HCT116 (cell line): ENCODE data around the gene SFXN4. TPM values are rescaled to one million over a fixed set of nuclear protein-coding genes. Genes with fewer than 3 reads are reported as not detected.

Experiments used
- ATAC-seq: fragments of 200-7000 bp; cut with Tn5 transposase; 2 replicates; pipeline ENCODE4 v1.9.1; 2020; ENCODE audit warnings: mild to moderate bottlenecking, moderate library complexity
- BruUV-seq: library from RNA; stranded (reverse); fragments of 400-500 nt; replicated peaks from 2 replicates; lab custom pipeline; 2021; lab: Mats Ljungman, UMichigan
- CTCF ChIA-PET: fragments of 300-600 bp; sonication (Branson Sonifier 250); formaldehyde crosslinking; loops from one replicate; lab custom pipeline; 2021; ENCODE audit warnings: antibody characterized with exemption; lab: Charles Lee
- POLR2A ChIA-PET: fragments of 300-600, 350-600 bp; sonication (Branson Sonifier 250); formaldehyde crosslinking; loops from one replicate; lab custom pipeline; 2021; ENCODE audit warnings: antibody characterized with exemption; lab: Charles Lee
- RAD21 ChIA-PET, 2 experiments: fragments of 300-600 bp; sonication (Branson Sonifier 250); formaldehyde crosslinking; loops; one replicate each; lab custom pipeline; 2023; ENCODE audit warnings: low total read pairs in 2 of 2; ENCODE audit not compliant: uncharacterized antibody in 2 of 2, unreplicated experiment in 2 of 2, low non-redundant PET in 1 of 2; lab: Charles Lee
- DNase-seq: peaks from one replicate; pipeline ENCODE4 v3.0.0-alpha.2; 2010; ENCODE audit warnings: low read depth, low spot score
- H2AFZ ChIP-seq: fragments of 200-600 bp; shearing (Covaris generic), sonication (generic); 2 replicates; pipeline ENCODE4 v1.6.1; 2017; ENCODE audit warnings: low read depth, mixed run types, mixed read lengths, antibody characterized with exemption, low read length; ENCODE audit not compliant: poor library complexity, severe bottlenecking
- H3K27ac ChIP-seq: 2 replicates; pipeline ENCODE4 v1.5.1; 2012; ENCODE audit warnings: low read depth, low read length
- H3K27me3 ChIP-seq: fragments of 200-600 bp; sonication (generic); 2 replicates; pipeline ENCODE4 v1.6.1; 2016; ENCODE audit warnings: mixed run types, low read length, mixed read lengths; ENCODE audit not compliant: insufficient read depth
- H3K36me3 ChIP-seq, 2 experiments: fragments of 200-500 bp in 1 of 2; fragments of 200-600 bp in 1 of 2; sonication (Bioruptor generic) in 1 of 2; sonication (generic) in 1 of 2; 2 replicates each; pipeline versions ENCODE4 v1.5.1 to v1.6.1; 2014 to 2016; ENCODE audit warnings: low read length in 2 of 2, inconsistent platforms in 1 of 2, mixed read lengths in 1 of 2, mixed run types in 1 of 2; ENCODE audit not compliant: insufficient read depth in 2 of 2, control insufficient read depth in 1 of 2
- H3K4me1 ChIP-seq, 2 experiments: fragments of 200-600 bp in 1 of 2; sonication (generic) in 1 of 2; 2 replicates each; pipeline versions ENCODE4 v1.5.1 to v1.6.1; 2012 to 2017; ENCODE audit warnings: low read length in 2 of 2, inconsistent platforms in 1 of 2, mild to moderate bottlenecking in 1 of 2, mixed read lengths in 1 of 2, mixed run types in 1 of 2, moderate library complexity in 1 of 2; ENCODE audit not compliant: insufficient read depth in 2 of 2, control insufficient read depth in 1 of 2
- H3K4me2 ChIP-seq: fragments of 200-600 bp; sonication (generic); 2 replicates; pipeline ENCODE4 v1.6.1; 2017; ENCODE audit warnings: mixed run types, low read length, mixed read lengths
- H3K4me3 ChIP-seq, 2 experiments: fragments of 200-600 bp in 1 of 2; sonication (generic) in 1 of 2; replicated peaks in 1 of 2; 2 replicates each; pipeline ENCODE4 v1.5.1; 2011 to 2016; ENCODE audit warnings: low read length in 2 of 2, control low read depth in 1 of 2, low read depth in 1 of 2, mild to moderate bottlenecking in 1 of 2, mixed read lengths in 1 of 2, mixed run types in 1 of 2
- H3K79me2 ChIP-seq: fragments of 200-600 bp; sonication (generic); 2 replicates; pipeline ENCODE4 v1.6.1; 2017; ENCODE audit warnings: mild to moderate bottlenecking, mixed run types, low read length, moderate library complexity, mixed read lengths; ENCODE audit not compliant: insufficient read depth
- H3K9ac ChIP-seq: fragments of 200-600 bp; sonication (generic); 2 replicates; pipeline ENCODE4 v1.6.1; 2016; ENCODE audit warnings: low read length, mixed read lengths
- H3K9me2 ChIP-seq: fragments of 200-600 bp; sonication (generic), shearing (Covaris generic); 2 replicates; pipeline ENCODE4 v1.6.1; 2017; ENCODE audit warnings: mixed run types, mild to moderate bottlenecking, moderate library complexity; ENCODE audit not compliant: insufficient read depth
- H3K9me3 ChIP-seq, 2 experiments: fragments of 200-500 bp in 1 of 2; fragments of 200-600 bp in 1 of 2; sonication (Bioruptor generic) in 1 of 2; sonication (generic) in 1 of 2; 2 replicates each; pipeline ENCODE4 v1.6.1; 2014 to 2017; ENCODE audit warnings: low read length in 2 of 2, mixed read lengths in 2 of 2, inconsistent platforms in 1 of 2, low read depth in 1 of 2, mild to moderate bottlenecking in 1 of 2, mixed run types in 1 of 2, moderate library complexity in 1 of 2; ENCODE audit not compliant: control insufficient read depth in 1 of 2, insufficient read depth in 1 of 2
- H4K20me1 ChIP-seq: fragments of 200-600 bp; sonication (generic), shearing (Covaris generic); 2 replicates; pipeline ENCODE4 v1.6.1; 2017; ENCODE audit warnings: mixed run types, mild to moderate bottlenecking, moderate library complexity; ENCODE audit not compliant: insufficient read depth
- CBX3 ChIP-seq: IDR thresholded peaks from 2 replicates; pipeline ENCODE4 v1.6.1; 2012; ENCODE audit warnings: low read depth
- EZH2 ChIP-seq: fragments of 200-600 bp; sonication (generic); IDR thresholded peaks from 2 replicates; pipeline ENCODE4 v1.6.1; 2017; ENCODE audit warnings: antibody characterized with exemption, mixed run types
- EZH2phosphoT487 ChIP-seq: fragments of 200-600 bp; IDR thresholded peaks from 2 replicates; pipeline ENCODE4 v1.6.1; 2018; ENCODE audit warnings: antibody characterized with exemption, borderline replicate concordance
- MAX ChIP-seq: IDR thresholded peaks from 2 replicates; pipeline ENCODE4 v1.6.1; 2012
- POLR2A ChIP-seq: IDR thresholded peaks from 2 replicates; pipeline ENCODE4 v1.7.0; 2011; ENCODE audit warnings: borderline replicate concordance; ENCODE audit not compliant: insufficient read depth, insufficient read length; ENCODE audit errors: extremely low read depth
- POLR2AphosphoS5 ChIP-seq: IDR thresholded peaks from 2 replicates; pipeline ENCODE4 v1.6.1; 2011; ENCODE audit warnings: mild to moderate bottlenecking, low read depth, low read length, moderate library complexity
- REST ChIP-seq: IDR thresholded peaks from 2 replicates; pipeline ENCODE4 v1.6.1; 2012; ENCODE audit warnings: low read depth
- SP1 ChIP-seq: IDR thresholded peaks from 2 replicates; pipeline ENCODE4 v1.6.1; 2012; ENCODE audit warnings: low read depth
- SRF ChIP-seq: IDR thresholded peaks from 2 replicates; pipeline ENCODE4 v1.6.1; 2012; ENCODE audit warnings: low read depth
- YY1 ChIP-seq: IDR thresholded peaks from 2 replicates; pipeline ENCODE4 v1.6.1; 2011; ENCODE audit warnings: low read length, low read depth, moderate library complexity, mild to moderate bottlenecking; ENCODE audit not compliant: insufficient replicate concordance; ENCODE audit errors: extremely low read depth
- ZFX ChIP-seq: fragments of 450-650 bp; IDR thresholded peaks from 2 replicates; pipeline ENCODE4 v1.6.1; 2017
- ZNF274 ChIP-seq: fragments of 200-500 bp; sonication (Bioruptor generic); IDR thresholded peaks from 2 replicates; pipeline ENCODE4 v1.6.1; 2014; ENCODE audit warnings: mild to moderate bottlenecking, low read depth, low read length, inconsistent platforms
- intact Hi-C: fragments of 100-400 bp; cut with micrococcal nuclease; formaldehyde crosslinking; loops from 2 replicates; pipeline ENCODE4 v1.10.0; 2022
- total RNA-seq: library from RNA; stranded (reverse); gene quantifications from one replicate; pipeline ENCODE4 v1.2.1, GENCODE V29; 2021; ENCODE audit not compliant: unreplicated experiment

The SFXN4 gene
- total RNA-seq, 1 experiment from 2014 or later: 58.2 TPM

DNA sequence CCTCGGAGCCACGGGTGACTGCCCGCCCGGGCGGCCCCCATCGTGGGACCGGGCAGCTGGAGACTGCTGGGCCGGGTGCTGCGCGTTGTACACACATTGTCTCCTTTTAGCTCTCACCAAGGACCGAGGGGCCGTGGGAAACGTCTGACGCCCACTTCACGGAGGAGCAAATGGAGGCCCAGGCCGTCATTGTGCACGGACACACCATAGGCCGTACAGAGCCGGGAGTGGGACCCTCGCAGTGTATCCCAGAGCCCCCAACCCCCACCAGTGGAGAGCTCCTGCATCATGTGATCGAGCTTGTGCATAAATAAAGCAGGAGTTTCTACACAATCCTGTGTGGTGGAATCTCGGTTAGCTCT lies 60.9 kb downstream of the SFXN4 start:
- Histone ChIP-seq H3K79me2 (peaks cover 12% of the 10 kb centered on the region), H4K20me1 (no peaks in the 10 kb centered on the region), H3K4me1 (peaks cover 4 to 22% of the 10 kb centered on the region in 2 experiments), H3K4me3 (peak overlapping the region; percentile 82 to 90), H3K36me3 (0 out of 4 replicates have a peak, but pooled peaks cover 0 to 2% of the 10 kb centered on the region in 2 experiments), H3K9ac (peak overlapping the region; percentile 79), H3K4me2 (peak overlapping the region; percentile 99), H3K9me2 (no peaks in the 10 kb centered on the region), H2AFZ (no peak overlapping the region), H3K27me3 (no peaks in the 10 kb centered on the region), H3K27ac (peak overlapping the region; percentile 73), H3K9me3 (no peaks in the 10 kb centered on the region)
- DNase-seq (no peak), ATAC-seq (peak; percentile 39)
- intact Hi-C loops: loop anchor here (1.0 kb wide), 1 partner anchor 25 kb away; no protein-coding TSS in a partner anchor
- no TSS peak for BruUV-seq
- ChIA-PET CTCF (no interaction called here), RAD21 (interaction anchor here in 1 of 2 experiments (0.6 kb wide), 1 partner anchor 441 kb away, joined by 3 read pairs; no protein-coding TSS in a partner anchor), POLR2A (interaction anchor here (0.6 to 1.1 kb wide), 4 partner anchors 22 to 76 kb away, joined by 3 read pairs; no protein-coding TSS in a partner anchor)
- TF ChIP-seq ZFX (0 out of 2 replicates have a peak, but pooled peaks have one; percentile 30), CBX3 (no peak), SP1 (no peak)

GRCh38 chr10:119103903-119104653 lies 61.4 kb downstream of the SFXN4 start, which contains the start of gene DENND10:
TSS of gene DENND10 (plus strand) at chr10:119104113. CDS start at chr10:119104143, 30 bp downstream.
- BruUV-seq: no TSS peak
- Histone ChIP-seq H3K9ac (peak within 1 kb of the TSS; percentile 79), H3K36me3 (0 out of 4 replicates have a peak, but pooled peaks cover 0 to 2% of the 10 kb centered on the region in 2 experiments), H3K9me3 (no peaks in the 10 kb centered on the region), H3K4me1 (peaks cover 4 to 22% of the 10 kb centered on the region in 2 experiments), H3K9me2 (no peaks in the 10 kb centered on the region), H3K27ac (peak within 1 kb of the TSS; percentile 73), H2AFZ (peak within 1 kb of the TSS; percentile 98), H3K27me3 (no peaks in the 10 kb centered on the region), H4K20me1 (no peaks in the 10 kb centered on the region), H3K4me2 (peak within 1 kb of the TSS; percentile 99), H3K79me2 (peaks cover 12% of the 10 kb centered on the region), H3K4me3 (peak within 1 kb of the TSS; percentile 82 to 90)
- POLR2A ChIA-PET: interaction anchor here (0.6 to 1.4 kb wide), 6 partner anchors 13 to 76 kb away, joined by 3 to 5 read pairs (median 4); no protein-coding TSS in a partner anchor
- DNase-seq: peak; percentile 73
- RAD21 ChIA-PET: interaction anchor here in 1 of 2 experiments (0.6 kb wide), 1 partner anchor 441 kb away, joined by 3 read pairs; no protein-coding TSS in a partner anchor
- intact Hi-C loops: loop anchor here (1.0 kb wide), 1 partner anchor 25 kb away; no protein-coding TSS in a partner anchor
- peak; percentile 87 for ATAC-seq
- CTCF ChIA-PET: interaction anchor here (0.6 to 1.1 kb wide), 2 partner anchors 10 to 34 kb away, joined by 3 read pairs; no protein-coding TSS in a partner anchor
- TF ChIP-seq ZNF274: no peak
- TF ChIP-seq POLR2AphosphoS5: peak; percentile 99
- peak; percentile 90 for TF ChIP-seq YY1
- no peak for TF ChIP-seq EZH2phosphoT487
- no peak for TF ChIP-seq EZH2
- no peak; the same call in 1 of the 2 replicates for TF ChIP-seq MAX
- TF ChIP-seq POLR2A: peak; percentile 97
- no peak for TF ChIP-seq REST
- TF ChIP-seq CBX3: no peak
- no peak for TF ChIP-seq SRF
